Measurements from ENCODE around the gene TCIRG1.

DNA sequence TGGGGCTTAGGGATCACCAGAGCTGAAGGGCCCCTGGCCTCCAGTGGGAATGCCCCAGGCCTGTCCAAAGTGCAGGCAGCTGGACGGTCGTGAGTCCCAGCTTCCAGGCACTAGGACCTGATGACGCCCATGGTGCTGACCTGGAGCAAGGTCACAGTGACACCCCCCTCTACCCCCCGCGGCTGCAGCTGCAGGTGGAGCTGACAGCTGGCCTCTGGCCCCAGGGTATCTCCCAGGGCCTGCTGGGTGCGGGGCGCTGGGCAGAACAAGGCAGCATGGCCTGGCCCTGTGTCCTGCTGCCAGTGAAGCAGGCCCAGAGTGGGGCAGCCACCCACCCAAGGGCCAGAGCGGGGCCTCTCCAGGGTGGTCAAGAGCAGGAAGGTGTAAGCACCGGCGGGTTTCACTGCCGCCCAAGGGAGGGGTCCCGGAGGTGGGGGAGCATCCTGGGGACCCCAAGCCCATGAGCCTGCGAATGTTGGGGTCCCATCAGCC is 553 bp upstream of the TCIRG1 start:
- TF ChIP-seq, protein P1, sequence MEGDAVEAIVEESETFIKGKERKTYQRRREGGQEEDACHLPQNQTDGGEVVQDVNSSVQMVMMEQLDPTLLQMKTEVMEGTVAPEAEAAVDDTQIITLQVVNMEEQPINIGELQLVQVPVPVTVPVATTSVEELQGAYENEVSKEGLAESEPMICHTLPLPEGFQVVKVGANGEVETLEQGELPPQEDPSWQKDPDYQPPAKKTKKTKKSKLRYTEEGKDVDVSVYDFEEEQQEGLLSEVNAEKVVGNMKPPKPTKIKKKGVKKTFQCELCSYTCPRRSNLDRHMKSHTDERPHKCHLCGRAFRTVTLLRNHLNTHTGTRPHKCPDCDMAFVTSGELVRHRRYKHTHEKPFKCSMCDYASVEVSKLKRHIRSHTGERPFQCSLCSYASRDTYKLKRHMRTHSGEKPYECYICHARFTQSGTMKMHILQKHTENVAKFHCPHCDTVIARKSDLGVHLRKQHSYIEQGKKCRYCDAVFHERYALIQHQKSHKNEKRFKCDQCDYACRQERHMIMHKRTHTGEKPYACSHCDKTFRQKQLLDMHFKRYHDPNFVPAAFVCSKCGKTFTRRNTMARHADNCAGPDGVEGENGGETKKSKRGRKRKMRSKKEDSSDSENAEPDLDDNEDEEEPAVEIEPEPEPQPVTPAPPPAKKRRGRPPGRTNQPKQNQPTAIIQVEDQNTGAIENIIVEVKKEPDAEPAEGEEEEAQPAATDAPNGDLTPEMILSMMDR (IDR thresholded peaks at IDR 0.05; ENCODE audit: insufficient read depth, low read length, poor library complexity, severe bottlenecking) = no peak
- no peak for TF ChIP-seq EZH2phosphoT487 (conservative IDR thresholded peaks at IDR 0.05; ENCODE audit: low read length)

Data from SU-DHL-6 (cell line).